Transverse colon (tissue), 4 donors: ENCODE data around the gene RNF125. TPM values are rescaled to one million over a fixed set of nuclear protein-coding genes. Genes with fewer than 3 reads are reported as not detected.
A peak's percentile ranks its signal among the peaks of the same experiment; 100 is the strongest.
"Not testable (repeated sequence)": the region's sequence is repeated elsewhere in the genome, so short reads cannot be mapped to it uniquely, and the experiment has no call there.

ENCODE experiments used
- DNase-seq: peaks from one replicate; pipeline ENCODE4 v3.0.0-alpha.2; 2019
- H3K27ac ChIP-seq, 4 donors: fragments of 200-600 bp; sonication (generic); 2 replicates each; pipeline ENCODE4 v1.5.1; 2016 to 2018; ENCODE audit warnings: inconsistent platforms in 4 of 4
- H3K27me3 ChIP-seq: fragments of 200-600 bp; sonication (generic); 2 replicates; pipeline ENCODE4 v1.5.1; 2017; ENCODE audit warnings: inconsistent platforms
- H3K36me3 ChIP-seq, 4 donors: fragments of 200-600 bp; sonication (generic); 2 replicates each; pipeline ENCODE4 v1.5.1; 2017 to 2019; ENCODE audit warnings: inconsistent platforms in 4 of 4
- H3K4me1 ChIP-seq, 4 donors: fragments of 200-600 bp; sonication (generic); 2 replicates each; pipeline ENCODE4 v1.5.1; 2017 to 2020; ENCODE audit warnings: inconsistent platforms in 4 of 4
- H3K4me3 ChIP-seq, 4 donors: fragments of 200-600 bp; sonication (generic); 1 replicate in 1 of 4; 2 replicates in 3 of 4; pipeline versions ENCODE4 v1.5.1 to v1.6.1; 2017 to 2019; ENCODE audit warnings: inconsistent platforms in 4 of 4
- H3K9me3 ChIP-seq, 2 donors: fragments of 200-600 bp; sonication (generic); 2 replicates each; pipeline ENCODE4 v1.5.1; 2017 to 2019; ENCODE audit warnings: inconsistent platforms in 2 of 2
- CTCF ChIP-seq, 5 experiments: fragments of 200-600 bp in 3 of 5; fragments of 450-650 bp in 2 of 5; sonication (generic) in 3 of 5; IDR thresholded peaks; 1 replicate in 2 of 5; 2 replicates in 3 of 5; pipeline ENCODE4 v1.5.1; 2016 to 2017; ENCODE audit warnings: antibody characterized with exemption in 5 of 5, inconsistent platforms in 3 of 5, mild to moderate bottlenecking in 2 of 5, moderate library complexity in 1 of 5
- EP300 ChIP-seq: sonication (generic); formaldehyde crosslinking; IDR thresholded peaks from one replicate; pipeline ENCODE4 v1.6.1; 2017; ENCODE audit warnings: antibody characterized with exemption, low read depth
- POLR2A ChIP-seq: fragments of 450-650 bp; IDR thresholded peaks from one replicate; pipeline ENCODE4 v1.6.1; 2016; ENCODE audit warnings: antibody characterized with exemption, mild to moderate bottlenecking, moderate library complexity
- POLR2AphosphoS5 ChIP-seq, 3 donors: sonication (generic); formaldehyde crosslinking; IDR thresholded peaks; one replicate each; pipeline ENCODE4 v1.6.1; 2016; ENCODE audit warnings: antibody characterized with exemption in 3 of 3
- WGBS, 2 donors: methylation state at CpG; one replicate each; pipeline ENCODE4 v1.1.5; 2018; ENCODE audit warnings: low coverage in 1 of 2; 5-methylcytosine and 5-hydroxymethylcytosine counted together
- in situ Hi-C, 4 donors: fragments of 200-750 bp; cut with MboI; loops; one replicate each; pipeline versions ENCODE4 v1.15.0 to v1.15.1; 2017; ENCODE audit warnings: low sequenced_read_pairs in 3 of 4, low pct_ligation_motif_present in 1 of 4, low pct_unique_long_range_greater_than_20kb in 1 of 4
- intact Hi-C: fragments of 100-400 bp; cut with DNase I; formaldehyde crosslinking; loops from one replicate; pipeline ENCODE4 v1.15.1; 2023; ENCODE audit warnings: low total_unique reads
- total RNA-seq, 4 donors: library from RNA; depleted of rRNA; stranded (reverse); fragments of >200 nt; gene quantifications; one replicate each; pipeline ENCODE4 v1.1.0, GENCODE V29; 2016

The RNF125 gene
- total RNA-seq, 4 donors from 2014 or later = 7.9 to 12.1 (median 10.3) TPM

GRCh38 chr18:32078845-32079244 lies 60.2 kb downstream of the RNF125 start:
- no peaks in the 10 kb centered on the region for H3K9me3 ChIP-seq
- intact Hi-C loops = no loop called here
- no peak overlapping the region for H3K4me3 ChIP-seq
- TF ChIP-seq POLR2A = no peak
- no peak for TF ChIP-seq EP300
- no peak for TF ChIP-seq CTCF (IDR thresholded peaks at IDR 0.05)
- no peak for TF ChIP-seq POLR2AphosphoS5 (IDR thresholded peaks at IDR 0.05)
- peaks cover 0 to 4% (median 1%) of the 10 kb centered on the region in 4 donors for H3K4me1 ChIP-seq
- DNase-seq = no peak
- peak overlapping the region in 3 of 4 donors; percentile 6 to 25 (median 19) for H3K27ac ChIP-seq
- no peaks in the 10 kb centered on the region for H3K27me3 ChIP-seq
- in situ Hi-C loops = loop anchor here in 1 of 4 donors (25.0 kb wide), 1 partner anchor 142 kb away; the partner anchor contains the start of gene TRAPPC8
- WGBS, 2 donors = 43 to 60% methylated on average over 2 of the region's 2 CpGs
- H3K36me3 ChIP-seq = no peaks in the 10 kb centered on the region

GRCh38 chr18:32081881-32082280 lies 63.3 kb downstream of the RNF125 start:
- WGBS, 2 donors = 71 to 75% methylated on average over 1 of the region's 1 CpG
- peaks cover 0 to 26% (median 10%) of the 10 kb centered on the region in 4 donors for H3K4me1 ChIP-seq
- DNase-seq = no peak
- intact Hi-C loops (loop anchor here (10.0 kb wide), 1 partner anchor 127 kb away; no protein-coding TSS in a partner anchor), in situ Hi-C loops (loop anchor here in 2 of 4 donors (10.0 to 25.0 kb wide), 2 partner anchors 67 to 145 kb away; partner anchors contain the start of genes RNF125 (in 1 of the 2) and TRAPPC8 (in 1 of the 2))
- no peak overlapping the region for H3K4me3 ChIP-seq
- H3K27me3 ChIP-seq = no peaks in the 10 kb centered on the region
- H3K36me3 ChIP-seq = no peaks in the 10 kb centered on the region
- no peak overlapping the region for H3K27ac ChIP-seq
- TF ChIP-seq EP300 (no peak), CTCF (IDR thresholded peaks at IDR 0.05) (no peak), POLR2AphosphoS5 (IDR thresholded peaks at IDR 0.05) (no peak), POLR2A (no peak)
- H3K9me3 ChIP-seq = no peaks in the 10 kb centered on the region

GRCh38 chr18:32083781-32084180 lies 65.2 kb downstream of the RNF125 start:
- intact Hi-C loops = loop anchor here (10.0 kb wide), 1 partner anchor 129 kb away; no protein-coding TSS in a partner anchor
- Histone ChIP-seq H3K4me1 (peaks cover 0 to 22% (median 10%) of the 10 kb centered on the region in 4 donors), H3K27ac (no peak overlapping the region), H3K36me3 (no peaks in the 10 kb centered on the region), H3K27me3 (no peaks in the 10 kb centered on the region), H3K4me3 (no peak overlapping the region), H3K9me3 (no peaks in the 10 kb centered on the region)
- DNase-seq = no peak
- in situ Hi-C loops = loop anchor here in 2 of 4 donors (10.0 to 25.0 kb wide), 2 partner anchors 69 to 146 kb away; partner anchors contain the start of genes RNF125 (in 1 of the 2) and TRAPPC8 (in 1 of the 2)
- TF ChIP-seq POLR2A (no peak), POLR2AphosphoS5 (IDR thresholded peaks at IDR 0.05) (no peak), EP300 (no peak), CTCF (IDR thresholded peaks at IDR 0.05) (no peak)
- WGBS, 2 donors = 95 to 98% methylated on average over 6 to 8 of the region's 8 CpGs

- in situ Hi-C loops = loop anchor here in 2 of 4 donors (10.0 to 25.0 kb wide), 2 partner anchors 72 to 150 kb away; partner anchors contain the start of genes RNF125 (in 1 of the 2) and TRAPPC8 (in 1 of the 2)
- 77 to 86% methylated on average over 6 of the region's 6 CpGs for WGBS, 2 donors
Measured at GRCh38 chr18:32086881-32087280, 68.3 kb downstream of the RNF125 start.

GRCh38 chr18:32090831-32091230 lies 72.2 kb downstream of the RNF125 start:
- peak overlapping the region in 3 of 4 donors; percentile 100 for H3K27ac ChIP-seq
- intact Hi-C loops, H3K27me3 ChIP-seq, DNase-seq, H3K4me3 ChIP-seq, H3K36me3 ChIP-seq, H3K9me3 ChIP-seq: not testable (repeated sequence)
- peaks cover 8 to 34% (median 19%) of the 10 kb centered on the region in 4 donors for H3K4me1 ChIP-seq
- in situ Hi-C loops = loop anchor here in 1 of 4 donors (25.0 kb wide), 1 partner anchor 154 kb away; the partner anchor contains the start of gene TRAPPC8
- WGBS, 2 donors = 93 to 94% methylated on average over 16 of the region's 16 CpGs

More at GRCh38 chr18:32086881-32087280, 68.3 kb downstream of the RNF125 start:
- Histone ChIP-seq H3K9me3 (no peaks in the 10 kb centered on the region), H3K4me1 (peaks cover 0 to 32% (median 13%) of the 10 kb centered on the region in 4 donors), H3K4me3 (no peak overlapping the region), H3K27ac (peak overlapping the region in 1 of 4 donors; percentile 11), H3K36me3 (no peaks in the 10 kb centered on the region), H3K27me3 (no peaks in the 10 kb centered on the region)
- intact Hi-C loops = loop anchor here (10.0 kb wide), 1 partner anchor 132 kb away; no protein-coding TSS in a partner anchor
- no peak for DNase-seq
- TF ChIP-seq EP300 (no peak), CTCF (IDR thresholded peaks at IDR 0.05) (no peak), POLR2A (no peak), POLR2AphosphoS5 (IDR thresholded peaks at IDR 0.05) (no peak)
